ENCODE data around the gene ADRM1. TPM values are rescaled to one million over a fixed set of nuclear protein-coding genes. Genes with fewer than 3 reads are reported as not detected.

ADRM1 gene
- total and polyA plus RNA-seq, 5 donors from 2014 or later, result 67.9 to 117 (median 101) TPM

- Histone ChIP-seq H3K36me3 (ENCODE audit: control insufficient read depth, insufficient read depth, low read length) (no peaks in the 10 kb centered on the region), H3K27ac (ENCODE audit: insufficient read depth, low read length, poor library complexity, severe bottlenecking) (no peak overlapping the region), H3K4me3 (ENCODE audit: low read depth, low read length) (no peak overlapping the region), H3K9me3 (ENCODE audit: control insufficient read depth in 2 of 2, low read length in 2 of 2) (peaks cover 0 to 2% of the 10 kb centered on the region in 2 experiments), H3K27me3 (ENCODE audit: control insufficient read depth, insufficient read depth, low read length) (no peaks in the 10 kb centered on the region), H3K4me1 (ENCODE audit: control insufficient read depth, insufficient read depth, low read length, poor library complexity, severe bottlenecking) (no peaks in the 10 kb centered on the region)
- Mint-ChIP-seq H3K4me1 (no peaks in the 10 kb centered on the region), H3K36me3 (no peaks in the 10 kb centered on the region), H3K4me3 (no peak overlapping the region), H3K9me3 (peaks cover 0 to 8% (median 3%) of the 10 kb centered on the region in 7 donors), H3K27ac (no peak overlapping the region), H3K27me3 (no peaks in the 10 kb centered on the region)
- DNase-seq (no peak), ATAC-seq (ENCODE audit: low read depth in 2 of 2) (no peak)
Observed at GRCh38 chr20:62351469-62352401, 48.9 kb downstream of the ADRM1 start.

- no peak overlapping the region for H3K27ac ChIP-seq (ENCODE audit: insufficient read depth, low read length, poor library complexity, severe bottlenecking)
- H3K27me3 ChIP-seq (ENCODE audit: control insufficient read depth, insufficient read depth, low read length), result no peaks in the 10 kb centered on the region
- no peak overlapping the region for H3K4me3 ChIP-seq (ENCODE audit: low read depth, low read length)
- H3K4me1 ChIP-seq (ENCODE audit: control insufficient read depth, insufficient read depth, low read length, poor library complexity, severe bottlenecking), result no peaks in the 10 kb centered on the region
- H3K9me3 ChIP-seq (ENCODE audit: control insufficient read depth in 2 of 2, low read length in 2 of 2), result peaks cover 0 to 2% of the 10 kb centered on the region in 2 experiments
- DNase-seq (no peak), ATAC-seq (ENCODE audit: low read depth in 2 of 2) (no peak)
- H3K36me3 Mint-ChIP-seq, result no peaks in the 10 kb centered on the region
- H3K9me3 Mint-ChIP-seq, result peaks cover 0 to 8% (median 3%) of the 10 kb centered on the region in 7 donors
- no peaks in the 10 kb centered on the region for H3K36me3 ChIP-seq (ENCODE audit: control insufficient read depth, insufficient read depth, low read length)
- H3K27ac Mint-ChIP-seq, result no peak overlapping the region
- no peak overlapping the region for H3K4me3 Mint-ChIP-seq
- H3K4me1 Mint-ChIP-seq, result no peaks in the 10 kb centered on the region
- no peaks in the 10 kb centered on the region for H3K27me3 Mint-ChIP-seq
Observed at GRCh38 chr20:62352402-62353288, 49.8 kb downstream of the ADRM1 start.

- Mint-ChIP-seq H3K4me1 (no peaks in the 10 kb centered on the region), H3K9me3 (peaks cover 0 to 5% (median 2%) of the 10 kb centered on the region in 7 donors), H3K4me3 (no peak overlapping the region), H3K36me3 (no peaks in the 10 kb centered on the region), H3K27ac (no peak overlapping the region), H3K27me3 (no peaks in the 10 kb centered on the region)
- H3K27ac ChIP-seq (ENCODE audit: insufficient read depth, low read length, poor library complexity, severe bottlenecking), result no peak overlapping the region
- H3K9me3 ChIP-seq (ENCODE audit: control insufficient read depth in 2 of 2, low read length in 2 of 2), result peaks cover 0 to 2% of the 10 kb centered on the region in 2 experiments
- DNase-seq, result no peak
- ATAC-seq (ENCODE audit: low read depth in 2 of 2), result no peak
- H3K27me3 ChIP-seq (ENCODE audit: control insufficient read depth, insufficient read depth, low read length), result no peaks in the 10 kb centered on the region
- H3K4me1 ChIP-seq (ENCODE audit: control insufficient read depth, insufficient read depth, low read length, poor library complexity, severe bottlenecking), result no peaks in the 10 kb centered on the region
- no peak overlapping the region for H3K4me3 ChIP-seq (ENCODE audit: low read depth, low read length)
- H3K36me3 ChIP-seq (ENCODE audit: control insufficient read depth, insufficient read depth, low read length), result no peaks in the 10 kb centered on the region
Observed at GRCh38 chr20:62353289-62354030, 50.7 kb downstream of the ADRM1 start.

GRCh38 chr20:62354031-62354808, 51.4 kb downstream of the ADRM1 start:
- H3K4me3 Mint-ChIP-seq, result no peak overlapping the region
- DNase-seq (no peak), ATAC-seq (ENCODE audit: low read depth in 2 of 2) (no peak)
- no peaks in the 10 kb centered on the region for H3K9me3 ChIP-seq (ENCODE audit: control insufficient read depth in 2 of 2, low read length in 2 of 2)
- H3K36me3 Mint-ChIP-seq, result no peaks in the 10 kb centered on the region
- no peak overlapping the region for H3K27ac Mint-ChIP-seq
- no peaks in the 10 kb centered on the region for H3K27me3 Mint-ChIP-seq
- H3K4me3 ChIP-seq (ENCODE audit: low read depth, low read length), result no peak overlapping the region
- H3K27me3 ChIP-seq (ENCODE audit: control insufficient read depth, insufficient read depth, low read length), result no peaks in the 10 kb centered on the region
- H3K36me3 ChIP-seq (ENCODE audit: control insufficient read depth, insufficient read depth, low read length), result no peaks in the 10 kb centered on the region
- no peaks in the 10 kb centered on the region for H3K9me3 Mint-ChIP-seq
- no peaks in the 10 kb centered on the region for H3K4me1 Mint-ChIP-seq
- H3K27ac ChIP-seq (ENCODE audit: insufficient read depth, low read length, poor library complexity, severe bottlenecking), result no peak overlapping the region
- H3K4me1 ChIP-seq (ENCODE audit: control insufficient read depth, insufficient read depth, low read length, poor library complexity, severe bottlenecking), result no peaks in the 10 kb centered on the region

- H3K27me3 ChIP-seq (ENCODE audit: control insufficient read depth, insufficient read depth, low read length), result no peaks in the 10 kb centered on the region
- Mint-ChIP-seq H3K4me3 (no peak overlapping the region), H3K36me3 (no peaks in the 10 kb centered on the region), H3K27ac (no peak overlapping the region), H3K27me3 (no peaks in the 10 kb centered on the region), H3K9me3 (no peaks in the 10 kb centered on the region), H3K4me1 (no peaks in the 10 kb centered on the region)
- no peak overlapping the region for H3K4me3 ChIP-seq (ENCODE audit: low read depth, low read length)
- H3K9me3 ChIP-seq (ENCODE audit: control insufficient read depth in 2 of 2, low read length in 2 of 2), result no peaks in the 10 kb centered on the region
- no peak overlapping the region for H3K27ac ChIP-seq (ENCODE audit: insufficient read depth, low read length, poor library complexity, severe bottlenecking)
- no peaks in the 10 kb centered on the region for H3K4me1 ChIP-seq (ENCODE audit: control insufficient read depth, insufficient read depth, low read length, poor library complexity, severe bottlenecking)
- no peaks in the 10 kb centered on the region for H3K36me3 ChIP-seq (ENCODE audit: control insufficient read depth, insufficient read depth, low read length)
- no peak for DNase-seq
- ATAC-seq (ENCODE audit: low read depth in 2 of 2), result no peak
Observed at GRCh38 chr20:62354811-62355341, 52.1 kb downstream of the ADRM1 start.

GRCh38 chr20:62355516-62355877, 52.7 kb downstream of the ADRM1 start:
- Histone ChIP-seq H3K27me3 (ENCODE audit: control insufficient read depth, insufficient read depth, low read length) (no peaks in the 10 kb centered on the region), H3K9me3 (ENCODE audit: control insufficient read depth in 2 of 2, low read length in 2 of 2) (no peaks in the 10 kb centered on the region), H3K4me3 (ENCODE audit: low read depth, low read length) (no peak overlapping the region), H3K4me1 (ENCODE audit: control insufficient read depth, insufficient read depth, low read length, poor library complexity, severe bottlenecking) (no peaks in the 10 kb centered on the region), H3K36me3 (ENCODE audit: control insufficient read depth, insufficient read depth, low read length) (no peaks in the 10 kb centered on the region), H3K27ac (ENCODE audit: insufficient read depth, low read length, poor library complexity, severe bottlenecking) (no peak overlapping the region)
- Mint-ChIP-seq H3K4me1 (no peaks in the 10 kb centered on the region), H3K4me3 (no peak overlapping the region), H3K27me3 (no peaks in the 10 kb centered on the region), H3K36me3 (no peaks in the 10 kb centered on the region), H3K27ac (no peak overlapping the region), H3K9me3 (no peaks in the 10 kb centered on the region)
- ATAC-seq (ENCODE audit: low read depth in 2 of 2) (no peak), DNase-seq (no peak)

All from CD4-positive, CD25-positive, alpha-beta regulatory T cell (primary cell).